Measurements from ENCODE around the gene HDAC4. TPM values are rescaled to one million over a fixed set of nuclear protein-coding genes. Genes with fewer than 3 reads are reported as not detected.

Gene HDAC4
- total RNA-seq, 4 donors from 2014 or later = 12.9 to 91.6 (median 39.8) TPM

GRCh38 chr2:239162976-239163687, 237.7 kb downstream of the HDAC4 start:
- Histone ChIP-seq H3K4me1 (no peaks in the 10 kb centered on the region), H3K4me3 (replicated peaks in 1 of 3) (no peak overlapping the region), H3K36me3 (peaks cover 0 to 6% of the 10 kb centered on the region in 2 donors), H3K27me3 (no peaks in the 10 kb centered on the region), H3K27ac (no peak overlapping the region), H3K9me3 (no peaks in the 10 kb centered on the region)
- DNase-seq = peak in 1 of 2 donors; percentile 0
- 95 to 96% methylated on average over 26 to 27 of the region's 28 CpGs for WGBS, 2 donors
- intact Hi-C loops (cut with DNase I) = no loop called here
- TF ChIP-seq POLR2A (IDR thresholded peaks at IDR 0.05) (no peak), CTCF (IDR thresholded peaks at IDR 0.05) (no peak)

DNA sequence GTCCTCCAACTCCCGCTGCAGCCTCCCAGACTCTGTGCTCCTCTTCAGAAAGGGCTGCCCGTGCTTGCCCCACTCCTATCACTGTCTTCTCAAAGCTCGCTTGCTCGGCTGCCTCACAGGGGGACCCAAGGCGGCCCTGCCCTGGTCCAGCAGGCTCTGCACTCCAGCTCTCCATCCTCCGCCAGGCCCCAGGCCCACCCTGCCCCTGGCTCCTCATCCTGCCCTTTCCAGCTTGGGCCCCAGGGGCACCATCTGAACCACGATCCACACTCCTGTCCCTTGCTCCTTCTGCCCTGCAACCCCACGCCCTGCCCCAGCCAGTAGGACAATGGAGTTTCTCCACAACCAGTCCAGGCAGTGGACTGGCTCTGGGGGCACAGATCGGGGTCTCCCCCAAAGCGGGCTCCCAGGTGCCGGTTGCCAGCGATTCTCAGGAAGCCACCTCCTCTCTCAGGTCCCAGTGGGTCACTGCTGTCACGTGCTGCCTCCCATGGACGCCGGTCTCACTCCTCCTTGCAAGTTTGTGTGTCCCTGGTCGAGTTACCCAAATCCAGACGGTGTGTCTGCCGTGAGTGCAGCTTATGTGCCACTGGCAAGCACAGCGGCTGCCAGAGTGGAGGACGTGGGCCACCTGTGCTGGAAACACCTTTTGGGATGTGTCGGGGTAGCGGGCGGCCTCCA, 238.5 kb downstream of the HDAC4 start:
- 90 to 94% methylated on average over 23 of the region's 23 CpGs for WGBS, 2 donors
- no peak overlapping the region for H3K27ac ChIP-seq
- no peak overlapping the region for H3K4me3 ChIP-seq (replicated peaks in 1 of 3)
- intact Hi-C loops (cut with DNase I) = no loop called here
- TF ChIP-seq POLR2A (IDR thresholded peaks at IDR 0.05) (no peak), CTCF (IDR thresholded peaks at IDR 0.05) (no peak)
- no peaks in the 10 kb centered on the region for H3K4me1 ChIP-seq
- no peaks in the 10 kb centered on the region for H3K27me3 ChIP-seq
- peaks cover 0 to 6% of the 10 kb centered on the region in 2 donors for H3K36me3 ChIP-seq
- no peak for DNase-seq
- H3K9me3 ChIP-seq = no peaks in the 10 kb centered on the region

GRCh38 chr2:239161711-239162140, 239.1 kb downstream of the HDAC4 start:
- 87 to 96% methylated on average over 14 of the region's 14 CpGs for WGBS, 2 donors
- Histone ChIP-seq H3K4me1 (no peaks in the 10 kb centered on the region), H3K36me3 (peaks cover 0 to 6% of the 10 kb centered on the region in 2 donors), H3K4me3 (replicated peaks in 1 of 3) (no peak overlapping the region), H3K27ac (no peak overlapping the region), H3K27me3 (no peaks in the 10 kb centered on the region), H3K9me3 (no peaks in the 10 kb centered on the region)
- TF ChIP-seq POLR2A (IDR thresholded peaks at IDR 0.05) = no peak
- no peak for TF ChIP-seq CTCF (IDR thresholded peaks at IDR 0.05)
- no peak for DNase-seq
- intact Hi-C loops (cut with DNase I) = no loop called here

DNA sequence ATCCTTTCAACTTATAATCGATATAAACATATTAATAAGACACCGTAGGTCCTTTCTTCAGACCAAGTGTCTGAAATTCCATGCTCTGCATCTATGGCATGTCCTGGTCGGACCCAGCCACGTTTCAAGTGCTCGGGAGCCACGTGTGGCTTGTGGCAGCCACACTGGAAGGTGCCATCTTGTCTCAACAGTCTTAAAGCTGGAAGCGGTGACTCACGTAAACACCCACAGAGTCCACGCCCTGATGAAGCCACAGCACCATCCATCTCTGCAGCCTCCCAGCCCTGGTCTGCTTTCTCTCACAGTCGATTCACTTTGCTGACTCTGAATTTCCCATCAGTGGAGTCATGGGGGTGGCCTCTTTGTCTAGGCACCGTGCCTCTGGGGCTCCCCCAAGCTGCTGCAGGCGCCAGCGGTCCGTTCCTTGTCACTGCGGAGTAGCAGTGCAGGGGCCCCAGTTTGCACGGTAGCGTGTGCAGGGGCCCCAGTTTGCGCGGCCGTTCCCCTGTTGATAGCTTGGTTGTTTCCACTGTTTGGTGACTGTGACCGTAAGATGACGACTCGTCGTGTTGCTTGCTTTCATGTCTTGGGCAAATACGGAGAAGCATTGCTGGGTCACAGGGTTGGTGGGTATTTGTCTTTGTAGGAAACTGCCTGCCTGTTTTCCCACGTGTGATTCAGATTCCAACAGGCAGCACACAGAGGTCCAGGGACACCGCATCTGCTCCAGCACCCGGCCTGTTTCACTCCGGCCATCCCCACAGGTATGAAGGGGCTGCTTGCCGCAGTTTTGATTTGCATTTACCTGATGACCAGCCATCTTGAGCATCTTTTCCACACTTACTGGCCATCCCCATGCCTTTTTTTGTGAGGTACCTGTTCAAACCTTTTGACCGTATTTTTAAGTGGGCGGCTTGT, 240.3 kb downstream of the HDAC4 start:
- Histone ChIP-seq H3K36me3 (peaks cover 0 to 14% of the 10 kb centered on the region in 2 donors), H3K27me3 (no peaks in the 10 kb centered on the region), H3K9me3 (no peaks in the 10 kb centered on the region), H3K27ac (no peak overlapping the region), H3K4me1 (no peaks in the 10 kb centered on the region), H3K4me3 (replicated peaks in 1 of 3) (no peak overlapping the region)
- WGBS, 2 donors = 95 to 97% methylated on average over 28 to 32 of the region's 32 CpGs
- intact Hi-C loops (cut with DNase I) = no loop called here
- DNase-seq = no peak
- TF ChIP-seq POLR2A (IDR thresholded peaks at IDR 0.05) (no peak), CTCF (IDR thresholded peaks at IDR 0.05) (no peak)
